Ovary (tissue), 9 donors: Measurements from ENCODE around the gene BCAT1. TPM values are rescaled to one million over a fixed set of nuclear protein-coding genes. Genes with fewer than 3 reads are reported as not detected.

Source experiments
- DNase-seq, 5 donors: peaks; one replicate each; pipeline ENCODE4 v3.0.0-alpha.2; 2019 to 2020
- H3K27ac ChIP-seq, 2 donors: fragments of 200-600 bp; one replicate each; pipeline versions ENCODE4 v1.5.1 to v1.8.0; 2019 to 2022
- H3K27me3 ChIP-seq: fragments of 200-600 bp; one replicate; pipeline ENCODE4 v1.8.0; 2022
- H3K36me3 ChIP-seq: fragments of 200-600 bp; sonication (generic); one replicate; pipeline ENCODE4 v1.5.1; 2019
- H3K4me1 ChIP-seq: one replicate; pipeline ENCODE4 v1.8.1; 2013; ENCODE audit warnings: mild to moderate bottlenecking, moderate library complexity; ENCODE audit not compliant: insufficient read depth
- H3K4me3 ChIP-seq: fragments of 200-600 bp; sonication (generic); one replicate; pipeline ENCODE4 v1.5.1; 2017
- H3K9me3 ChIP-seq, 2 donors: fragments of 200-600 bp in 1 of 2; sonication (generic) in 1 of 2; one replicate each; pipeline versions ENCODE4 v1.5.1 to v1.8.1; 2013 to 2019; ENCODE audit warnings: mild to moderate bottlenecking in 1 of 2, moderate library complexity in 1 of 2
- EP300 ChIP-seq: sonication (generic); formaldehyde crosslinking; IDR thresholded peaks from one replicate; pipeline ENCODE4 v1.6.1; 2017; ENCODE audit warnings: antibody characterized with exemption
- POLR2A ChIP-seq: fragments of 450-650 bp; IDR thresholded peaks from one replicate; pipeline ENCODE4 v1.6.1; 2017; ENCODE audit warnings: antibody characterized with exemption, mild to moderate bottlenecking, moderate library complexity
- WGBS, 3 donors: extraction: QIAGEN DNeasy Blood & Tissue Kit in 1 of 3; methylation state at CpG; one replicate each; pipeline versions ENCODE4 v1.1.5 to v1.1.7; 2013 to 2017; 5-methylcytosine and 5-hydroxymethylcytosine counted together
- intact Hi-C, 4 donors: fragments of 100-400 bp; cut with DNase I; formaldehyde crosslinking; loops; one replicate each; pipeline versions ENCODE4 v1.11.0 to v1.15.1; 2022 to 2023
- polyA plus RNA-seq, 2 donors: library from polyadenylated mRNA; stranded (reverse); fragments of 200-250 nt in 1 of 2; fragments of 350-450 nt in 1 of 2; fragmentation: Illumina TruSeq in 1 of 2; extraction: RNeasy Lipid Tissue Mini Kit (QIAGEN cat#74804) in 1 of 2; gene quantifications; one replicate each; pipeline ENCODE4 v1.2.3, GENCODE V29; 2013 to 2014
- total RNA-seq, 7 donors: library from RNA; depleted of rRNA in 2 of 7; stranded (reverse); fragments of >200 nt in 2 of 7; fragmentation: NEBNext Ultra II Directional in 3 of 7; extraction: Animal tissue kit (Norgen Biotek cat#: 25700) in 3 of 7; gene quantifications; one replicate each; pipeline versions ENCODE4 v1.1.0 to v1.2.4, GENCODE V29; 2016 to 2023
- TF ChIP-seq, protein P1 (sequence below), 3 donors: fragments of 450-650 bp in 2 of 3; fragments of 200-600 bp in 1 of 3; IDR thresholded peaks; one replicate each; pipeline versions ENCODE4 v1.5.1 to v1.8.0; 2016 to 2022; ENCODE audit warnings: antibody characterized with exemption in 3 of 3, mild to moderate bottlenecking in 1 of 3
- donor health status: DM: no; HTN: no; CAD: no; lungs with moderate emphysema.
- donor health status: DM: no; HTN: no; CAD: no.
- donor health status: Bipolar disorder and iron deficiency.
- donor health status: DM: yes; HTN: yes; CAD: no.
- donor health status: DM: no; HTN: no; CAD: no.
- donor health status: DM: yes; HTN: yes; CAD: no.

BCAT1 gene
- total and polyA plus RNA-seq, 9 donors: 12.0 to 106 (median 31.7) TPM

DNA sequence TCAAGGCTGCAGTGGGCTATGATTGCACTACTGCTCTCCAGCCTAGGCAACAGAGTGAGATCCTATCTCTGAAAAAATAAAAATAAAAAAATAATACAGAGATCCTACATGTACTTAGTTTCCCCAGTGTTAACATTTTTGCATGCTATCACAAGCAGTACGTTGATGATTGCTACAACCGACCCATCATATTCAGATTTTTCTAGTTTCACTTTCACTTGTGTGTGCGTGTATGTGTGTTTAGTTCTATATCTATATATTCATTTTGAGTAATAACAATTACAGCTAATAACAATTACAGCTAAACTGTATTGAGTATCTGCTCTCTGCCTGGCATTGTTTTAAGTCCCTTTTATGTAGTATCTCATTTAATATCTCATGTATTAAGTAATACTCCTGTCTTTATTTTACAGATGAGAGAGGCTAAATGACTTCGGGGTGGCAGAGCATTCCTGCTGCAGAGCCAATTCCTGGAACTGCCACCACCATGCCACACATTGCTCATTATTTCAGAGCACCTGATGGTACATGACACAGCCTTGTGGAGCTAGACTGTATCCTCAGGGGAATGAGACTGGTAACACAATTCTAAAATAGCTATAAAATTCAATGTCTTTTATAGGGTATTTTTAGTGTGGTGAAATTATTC lies 153.1 kb downstream of the BCAT1 start:
- Histone ChIP-seq H3K4me3 (peak overlapping the region; percentile 1), H3K4me1 (no peaks in the 10 kb centered on the region), H3K9me3 (no peaks in the 10 kb centered on the region), H3K27me3 (no peaks in the 10 kb centered on the region), H3K27ac (no peak overlapping the region), H3K36me3 (no peaks in the 10 kb centered on the region)
- TF ChIP-seq, protein P1, sequence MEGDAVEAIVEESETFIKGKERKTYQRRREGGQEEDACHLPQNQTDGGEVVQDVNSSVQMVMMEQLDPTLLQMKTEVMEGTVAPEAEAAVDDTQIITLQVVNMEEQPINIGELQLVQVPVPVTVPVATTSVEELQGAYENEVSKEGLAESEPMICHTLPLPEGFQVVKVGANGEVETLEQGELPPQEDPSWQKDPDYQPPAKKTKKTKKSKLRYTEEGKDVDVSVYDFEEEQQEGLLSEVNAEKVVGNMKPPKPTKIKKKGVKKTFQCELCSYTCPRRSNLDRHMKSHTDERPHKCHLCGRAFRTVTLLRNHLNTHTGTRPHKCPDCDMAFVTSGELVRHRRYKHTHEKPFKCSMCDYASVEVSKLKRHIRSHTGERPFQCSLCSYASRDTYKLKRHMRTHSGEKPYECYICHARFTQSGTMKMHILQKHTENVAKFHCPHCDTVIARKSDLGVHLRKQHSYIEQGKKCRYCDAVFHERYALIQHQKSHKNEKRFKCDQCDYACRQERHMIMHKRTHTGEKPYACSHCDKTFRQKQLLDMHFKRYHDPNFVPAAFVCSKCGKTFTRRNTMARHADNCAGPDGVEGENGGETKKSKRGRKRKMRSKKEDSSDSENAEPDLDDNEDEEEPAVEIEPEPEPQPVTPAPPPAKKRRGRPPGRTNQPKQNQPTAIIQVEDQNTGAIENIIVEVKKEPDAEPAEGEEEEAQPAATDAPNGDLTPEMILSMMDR (IDR thresholded peaks at IDR 0.05): no peak
- no peak for TF ChIP-seq POLR2A
- no peak for TF ChIP-seq EP300
- intact Hi-C loops: no loop called here
- DNase-seq: no peak
- 36 to 57% (median 41%) methylated on average over 4 of the region's 4 CpGs for whole genome bisulfite sequencing, 3 donors

DNA sequence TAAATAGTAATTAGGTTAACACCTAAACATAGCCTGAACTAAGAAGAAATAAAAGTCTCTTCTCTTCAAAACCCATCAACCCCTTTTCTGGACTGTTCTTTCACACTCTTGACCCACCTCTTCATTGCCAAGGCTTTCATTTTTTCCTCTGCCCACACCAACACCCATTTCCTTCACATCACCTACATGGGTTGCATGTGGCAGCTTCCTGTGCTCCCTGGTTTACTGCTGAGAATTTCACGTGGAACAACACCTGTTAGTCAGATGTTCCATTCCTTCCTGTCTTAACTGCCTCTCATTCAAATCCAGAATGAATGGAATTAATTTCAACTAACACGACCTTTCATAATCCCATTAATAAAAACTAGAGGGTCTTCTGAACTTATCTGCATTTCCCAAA lies 157.3 kb downstream of the BCAT1 start:
- no peaks in the 10 kb centered on the region for H3K4me1 ChIP-seq
- H3K4me3 ChIP-seq: no peak overlapping the region
- intact Hi-C loops: no loop called here
- DNase-seq: no peak
- no peaks in the 10 kb centered on the region for H3K9me3 ChIP-seq
- no peaks in the 10 kb centered on the region for H3K36me3 ChIP-seq
- TF ChIP-seq, protein P1 (IDR thresholded peaks at IDR 0.05): no peak
- no peak for TF ChIP-seq POLR2A
- TF ChIP-seq EP300: no peak
- 84 to 88% (median 86%) methylated on average over 2 of the region's 2 CpGs for WGBS, 3 donors
- no peak overlapping the region for H3K27ac ChIP-seq
- H3K27me3 ChIP-seq: no peaks in the 10 kb centered on the region

DNA sequence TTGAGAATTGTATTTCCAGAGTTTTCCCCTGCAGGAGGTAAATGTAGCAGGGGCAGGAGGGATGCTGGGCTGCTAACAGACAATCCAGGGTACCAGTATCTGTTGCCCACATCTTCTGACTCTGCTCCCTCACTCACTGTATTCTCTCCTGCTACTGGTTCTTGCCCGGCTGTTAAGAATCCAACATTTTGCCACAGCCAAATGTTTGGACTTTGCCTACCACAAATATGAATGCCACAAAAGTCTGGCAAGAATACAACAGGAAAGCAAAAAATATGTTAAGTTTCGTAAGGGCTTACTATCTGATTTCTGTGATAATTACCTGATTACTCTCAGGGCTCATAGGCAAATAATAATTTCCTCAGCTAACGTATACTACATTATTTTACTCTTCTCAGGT lies 160.0 kb downstream of the BCAT1 start:
- H3K9me3 ChIP-seq: no peaks in the 10 kb centered on the region
- 91 to 95% (median 93%) methylated on average over 3 of the region's 3 CpGs for WGBS, 3 donors
- no peak for DNase-seq
- no peaks in the 10 kb centered on the region for H3K36me3 ChIP-seq
- H3K4me1 ChIP-seq: no peaks in the 10 kb centered on the region
- no peaks in the 10 kb centered on the region for H3K27me3 ChIP-seq
- no peak for TF ChIP-seq POLR2A
- TF ChIP-seq EP300: no peak
- TF ChIP-seq, protein P1 (IDR thresholded peaks at IDR 0.05): no peak
- intact Hi-C loops: no loop called here
- no peak overlapping the region for H3K4me3 ChIP-seq
- no peak overlapping the region for H3K27ac ChIP-seq

DNA sequence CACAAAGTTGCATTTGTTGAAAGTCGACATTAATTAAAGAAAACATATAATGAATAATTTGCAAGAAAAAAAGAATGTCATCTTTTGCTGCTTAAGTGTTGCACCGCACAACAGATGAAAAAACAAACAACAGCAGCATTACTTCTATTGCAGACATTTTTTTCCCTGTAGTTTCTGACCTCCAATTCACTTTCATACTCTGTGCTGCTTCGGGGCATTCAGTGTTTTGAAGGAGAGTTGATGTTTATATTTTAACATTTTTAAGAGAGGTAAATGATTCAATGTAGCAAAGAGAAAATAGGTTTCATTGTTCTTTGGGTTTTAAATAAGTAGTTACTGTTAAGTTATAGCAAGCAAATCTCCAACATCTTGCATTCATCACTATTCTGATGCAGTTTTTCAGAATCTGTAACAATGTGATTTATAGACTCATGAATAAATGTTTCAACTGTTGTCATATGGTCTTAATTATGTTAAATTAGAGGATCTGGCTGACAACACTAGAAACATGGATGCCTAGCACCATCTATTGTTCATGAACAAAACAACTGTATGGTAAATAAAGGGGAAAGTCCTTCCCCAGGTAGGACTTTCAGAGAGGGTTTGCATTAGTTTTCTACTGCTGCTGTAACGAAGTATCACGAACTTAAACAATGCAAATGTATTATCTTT lies 168.1 kb downstream of the BCAT1 start:
- no peak for DNase-seq
- H3K4me3 ChIP-seq: no peak overlapping the region
- no peaks in the 10 kb centered on the region for H3K27me3 ChIP-seq
- H3K36me3 ChIP-seq: no peaks in the 10 kb centered on the region
- H3K9me3 ChIP-seq: no peaks in the 10 kb centered on the region
- intact Hi-C loops: no loop called here
- H3K4me1 ChIP-seq: peaks cover 1% of the 10 kb centered on the region
- no peak overlapping the region for H3K27ac ChIP-seq
- 62 to 68% (median 63%) methylated on average over 5 of the region's 5 CpGs for WGBS, 3 donors
- TF ChIP-seq, protein P1 (IDR thresholded peaks at IDR 0.05): no peak
- TF ChIP-seq POLR2A (no peak), EP300 (no peak)
